Activated gamma-delta T cell treated with Interleukin-2 at 50 U/mL for 16 hours (primary cell): ENCODE results near the gene DYSF.

Source experiments
- DNase-seq: peaks from one replicate; pipeline ENCODE4 v3.0.0-alpha.2; 2020

The DYSF gene

GRCh38 chr2:71503837-71504236 is 50.5 kb downstream of the DYSF start:
- no peak for DNase-seq

DNA sequence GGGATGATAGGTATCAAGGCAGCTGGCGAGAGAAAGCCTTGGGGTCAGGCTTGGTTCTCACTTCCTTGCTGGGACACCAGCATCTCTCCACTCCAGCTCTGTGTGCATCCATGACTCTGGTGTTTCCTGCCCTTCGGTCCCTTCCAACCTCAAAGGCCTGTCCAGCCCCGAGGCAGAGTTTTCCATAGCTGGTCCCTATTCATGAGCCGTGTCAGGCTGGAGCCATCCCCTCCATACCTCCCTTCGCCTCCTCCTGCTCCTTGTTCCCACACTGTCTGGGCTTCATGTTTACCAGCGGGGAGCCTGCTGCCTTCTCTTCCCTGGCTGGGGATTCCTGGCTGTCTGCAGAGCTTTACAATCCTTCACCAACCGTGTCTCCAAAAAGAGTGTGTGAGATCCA is 51.2 kb downstream of the DYSF start:
- no peak for DNase-seq

DNA sequence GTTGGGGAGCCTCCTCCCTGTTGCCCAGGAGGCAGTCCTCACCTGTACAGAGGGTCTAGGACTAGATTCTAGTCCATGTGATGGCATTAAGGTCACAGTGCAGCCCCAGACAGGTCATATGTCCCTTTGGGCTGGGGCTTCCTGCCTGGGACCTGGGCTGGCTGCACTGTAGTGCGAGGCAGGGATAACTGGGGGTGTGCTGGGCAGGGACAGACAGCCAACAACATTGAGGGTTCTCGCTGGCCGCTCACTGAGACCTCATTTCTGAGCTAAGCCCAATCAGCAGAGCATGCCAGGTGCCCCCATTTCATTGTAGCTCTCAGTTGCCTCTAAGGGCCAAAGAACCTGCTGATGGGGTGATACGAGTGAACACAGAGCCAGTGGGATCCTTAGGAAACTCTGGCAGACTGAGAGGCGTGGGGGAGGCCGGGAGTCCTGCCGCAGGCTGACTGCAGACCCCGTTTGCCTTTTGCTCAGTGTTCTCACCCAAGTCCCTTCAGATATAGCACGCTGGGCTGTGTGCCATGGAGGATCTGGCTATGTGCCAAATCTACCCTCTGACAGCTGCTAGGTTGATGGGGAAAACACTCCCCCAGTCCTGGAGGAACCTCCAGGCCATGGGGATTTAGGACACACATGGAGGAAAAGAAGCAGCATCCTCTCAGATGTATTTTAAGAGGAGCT is 51.9 kb downstream of the DYSF start:
- no peak for DNase-seq

- DNase-seq, result no peak
Observed at GRCh38 chr2:71505770-71506140, 52.4 kb downstream of the DYSF start.

GRCh38 chr2:71506222-71507153 is 53.1 kb downstream of the DYSF start:
- DNase-seq, result no peak

GRCh38 chr2:71507476-71507875 is 54.1 kb downstream of the DYSF start:
- DNase-seq, result no peak

GRCh38 chr2:71510196-71510807 is 56.9 kb downstream of the DYSF start:
- peak; percentile 72 for DNase-seq

GRCh38 chr2:71510938-71511337 is 57.6 kb downstream of the DYSF start:
- no peak for DNase-seq

DNA sequence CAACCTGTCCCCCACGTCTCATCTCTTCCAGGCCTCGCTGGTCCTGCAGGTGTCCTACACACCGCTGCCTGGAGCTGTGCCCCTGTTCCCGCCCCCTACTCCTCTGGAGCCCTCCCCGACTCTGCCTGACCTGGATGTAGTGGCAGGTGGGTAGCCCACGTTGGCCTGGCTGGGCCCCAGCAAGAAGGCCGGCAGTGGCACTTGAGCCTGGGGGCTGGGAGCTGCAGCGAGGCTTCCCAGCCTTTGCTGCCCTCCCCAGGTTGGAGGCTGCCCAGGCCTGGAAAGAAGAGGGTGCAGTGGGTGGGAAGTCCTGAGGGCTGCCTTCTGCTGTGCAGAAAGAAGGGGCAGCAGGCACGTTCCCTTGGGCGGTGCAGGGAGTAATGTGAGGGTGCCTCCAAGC is 58.4 kb downstream of the DYSF start:
- no peak for DNase-seq

DNA sequence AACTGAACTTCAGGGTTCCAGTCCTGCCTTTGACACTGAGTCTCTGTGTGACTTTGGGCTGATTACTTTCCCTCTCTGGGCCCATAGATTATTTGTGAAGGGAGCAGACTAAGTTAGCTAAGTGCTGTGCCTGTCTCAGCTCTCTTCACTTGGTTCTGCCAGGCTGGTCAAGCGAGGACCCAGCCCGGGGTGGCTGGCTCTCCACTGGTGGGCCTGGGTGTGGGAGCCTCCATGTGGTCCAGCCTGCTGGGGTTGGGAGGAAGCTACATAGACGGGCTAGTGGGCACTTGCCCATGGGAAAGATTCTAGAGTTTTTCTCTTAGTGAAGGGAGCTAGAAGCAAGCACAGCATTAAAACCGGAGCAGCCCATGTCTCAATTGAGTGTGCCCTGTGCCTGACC is 59.0 kb downstream of the DYSF start:
- no peak for DNase-seq

DNA sequence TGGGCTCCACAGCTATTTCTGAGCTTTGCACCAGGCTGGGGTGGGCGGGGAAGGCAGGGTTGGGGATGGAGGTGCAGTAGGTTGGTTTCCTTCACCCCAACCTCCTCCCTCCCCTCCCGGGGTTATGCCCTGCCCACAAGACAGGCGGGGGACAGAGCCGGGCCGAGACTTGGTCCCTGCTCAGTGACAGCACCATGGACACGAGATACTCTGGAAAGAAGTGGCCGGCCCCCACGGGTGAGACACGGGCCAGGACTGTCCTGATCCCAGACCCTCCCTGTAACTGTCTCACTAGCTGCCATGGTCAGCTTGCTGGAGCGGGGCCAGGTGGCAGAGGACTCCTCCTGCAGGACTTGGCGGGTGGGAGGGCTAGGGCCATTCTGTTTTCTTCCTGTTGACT is 59.7 kb downstream of the DYSF start:
- DNase-seq, result no peak

DNA sequence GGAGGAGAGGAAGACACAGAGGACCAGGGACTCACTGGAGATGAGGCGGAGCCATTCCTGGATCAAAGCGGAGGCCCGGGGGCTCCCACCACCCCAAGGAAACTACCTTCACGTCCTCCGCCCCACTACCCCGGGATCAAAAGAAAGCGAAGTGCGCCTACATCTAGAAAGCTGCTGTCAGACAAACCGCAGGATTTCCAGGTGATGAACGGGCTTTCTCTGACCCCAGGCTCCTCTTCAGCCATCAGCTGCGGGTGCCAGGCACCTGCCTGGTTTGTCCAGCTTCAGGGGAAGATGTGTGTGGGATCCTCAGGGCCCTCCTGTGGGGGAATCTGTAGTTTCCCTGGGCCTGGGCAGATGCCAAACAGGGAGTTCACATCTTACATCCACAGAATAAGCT is 60.4 kb downstream of the DYSF start:
- no peak for DNase-seq

- no peak for DNase-seq
Observed at GRCh38 chr2:71516253-71516888, 63.0 kb downstream of the DYSF start.

GRCh38 chr2:71517851-71518250 is 64.5 kb downstream of the DYSF start:
- no peak for DNase-seq

- DNase-seq, result no peak
Observed at GRCh38 chr2:71521436-71521950, 68.1 kb downstream of the DYSF start.

DNA sequence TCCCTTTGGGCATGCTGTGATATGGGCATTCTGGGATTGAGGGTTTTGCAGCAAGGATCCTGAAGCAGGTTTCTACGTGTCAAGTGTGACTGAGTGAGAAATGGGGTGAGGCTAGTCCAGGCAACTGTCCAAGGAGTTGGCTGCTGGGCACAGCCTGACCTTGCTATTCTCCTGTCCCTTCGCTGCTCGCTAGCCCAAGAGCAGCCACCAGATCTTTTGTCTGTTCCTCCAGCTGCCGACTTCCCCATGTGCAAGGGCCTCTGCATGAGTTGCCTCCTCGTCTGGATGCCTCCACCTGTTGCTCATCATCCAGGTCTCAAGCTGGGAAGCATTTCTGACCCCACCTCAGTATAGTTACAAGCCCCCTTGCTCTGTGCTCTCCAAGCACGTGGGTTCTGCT is 71.1 kb downstream of the DYSF start:
- DNase-seq, result no peak

GRCh38 chr2:71526141-71526540 is 72.8 kb downstream of the DYSF start:
- DNase-seq, result no peak

- DNase-seq, result no peak
Observed at GRCh38 chr2:71526975-71527374, 73.6 kb downstream of the DYSF start.

DNA sequence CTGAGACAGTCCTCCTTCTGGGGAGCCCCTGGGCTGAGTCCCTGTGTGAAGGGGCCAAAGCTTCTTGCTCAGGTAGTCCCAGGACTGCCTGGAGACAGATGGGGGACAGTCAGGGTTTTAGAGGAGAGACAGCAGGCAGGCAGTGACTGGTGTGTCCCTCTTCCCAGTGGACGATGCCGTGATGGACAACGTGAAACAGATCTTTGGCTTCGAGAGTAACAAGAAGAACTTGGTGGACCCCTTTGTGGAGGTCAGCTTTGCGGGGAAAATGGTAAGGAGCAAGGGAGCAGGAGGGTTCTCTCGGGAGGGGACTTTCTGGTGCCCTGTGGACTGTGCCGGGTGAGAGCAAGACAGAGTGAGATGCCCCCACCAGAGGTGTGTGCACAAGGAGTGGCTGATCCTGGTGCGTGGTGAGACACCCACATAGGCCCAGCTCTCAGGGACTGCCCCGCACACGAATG is 74.8 kb downstream of the DYSF start:
- DNase-seq, result no peak

- DNase-seq, result no peak
Observed at GRCh38 chr2:71528749-71529148, 75.4 kb downstream of the DYSF start.

DNA sequence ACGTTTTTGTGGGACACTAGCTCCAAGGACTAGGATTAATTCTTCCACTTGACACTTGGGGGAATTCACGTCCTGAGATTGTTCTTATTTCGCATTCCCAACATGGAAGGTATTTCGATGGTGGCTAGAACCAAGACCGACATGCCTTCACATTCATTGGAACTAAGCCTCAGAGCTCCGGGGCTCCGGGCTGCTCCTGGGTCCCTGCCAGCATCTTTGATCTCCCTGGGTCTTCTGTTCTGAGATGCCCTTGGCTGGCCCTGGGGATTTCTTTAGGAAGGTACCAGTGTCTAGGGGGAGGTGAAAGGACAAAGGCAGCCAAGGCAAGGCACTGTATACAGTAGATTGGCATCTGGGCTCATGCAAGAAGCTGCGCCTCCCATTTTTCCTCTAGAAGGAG is 76.8 kb downstream of the DYSF start:
- DNase-seq, result no peak

DNA sequence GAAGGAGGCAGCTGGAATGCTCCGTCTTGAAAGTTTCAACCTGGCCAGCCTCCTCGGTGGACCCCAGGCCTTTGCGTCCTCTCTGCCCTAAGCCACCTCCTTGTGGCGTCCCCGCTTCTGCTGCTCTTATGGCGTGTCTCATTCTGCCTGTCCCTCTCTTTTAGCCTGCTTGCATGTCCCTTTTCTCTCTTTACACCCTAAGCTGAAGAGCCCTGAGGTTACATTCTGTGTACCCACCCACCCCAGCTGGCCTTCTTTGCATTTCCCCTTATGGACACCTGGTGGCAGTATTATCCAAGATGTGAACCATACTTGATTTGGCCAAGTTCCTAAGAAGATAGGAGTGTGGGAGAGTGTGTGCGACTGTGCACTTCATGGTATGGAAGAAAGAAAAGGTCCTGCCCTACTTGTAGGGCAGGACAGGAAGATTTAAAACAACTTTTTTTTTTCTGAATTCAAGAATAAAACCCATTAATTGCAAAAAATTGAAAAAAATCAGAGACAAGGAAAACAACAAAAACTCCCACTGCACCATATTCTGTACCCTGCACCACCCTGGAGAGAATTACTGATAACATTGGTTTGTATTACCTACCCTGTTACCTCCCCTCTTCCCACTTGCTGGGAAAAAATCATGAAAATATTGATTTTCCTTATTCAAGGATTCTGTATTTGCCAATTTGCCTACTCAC is 77.4 kb downstream of the DYSF start:
- DNase-seq, result no peak
